SK-N-MC (cell line): ENCODE results near the gene SLC25A45.
"Not testable (repeated sequence)": the region's sequence is repeated elsewhere in the genome, so short reads cannot be mapped to it uniquely, and the experiment has no call there.

ENCODE experiments used
- DNase-seq: peaks from one replicate; pipeline ENCODE4 v3.0.0-alpha.2; 2011; ENCODE audit warnings: low read depth, low spot score
- H3K27ac ChIP-seq: fragments of 200-600 bp; sonication (generic); 2 replicates; pipeline ENCODE4 v1.5.1; 2016; ENCODE audit warnings: mixed run types
- H3K36me3 ChIP-seq: fragments of 200-600 bp; sonication (generic); 2 replicates; pipeline ENCODE4 v1.6.1; 2017; ENCODE audit warnings: antibody characterized with exemption, low read length, mixed read lengths; ENCODE audit not compliant: insufficient read depth
- H3K4me3 ChIP-seq: fragments of 200-600 bp; sonication (generic); 2 replicates; pipeline ENCODE4 v1.5.1; 2016
- H3K9ac ChIP-seq: fragments of 200-600 bp; sonication (generic); 2 replicates; pipeline ENCODE4 v1.8.0; 2017; ENCODE audit warnings: mixed run types, mixed read lengths; ENCODE audit not compliant: insufficient read length
- H3K9me3 ChIP-seq: fragments of 200-600 bp; sonication (generic); 2 replicates; pipeline ENCODE4 v1.6.1; 2017; ENCODE audit warnings: low read depth, mild to moderate bottlenecking, antibody characterized with exemption, low read length, moderate library complexity, mixed read lengths
- EZH2 ChIP-seq: fragments of 200-600 bp; sonication (generic); IDR thresholded peaks from one replicate; pipeline ENCODE4 v1.6.1; 2017; ENCODE audit warnings: antibody characterized with exemption
- FOXP2 ChIP-seq: optimal IDR thresholded peaks from 2 replicates; pipeline ENCODE3; 2011; ENCODE audit warnings: mild to moderate bottlenecking, moderate library complexity; ENCODE audit not compliant: insufficient read depth; ENCODE audit errors: extremely low read length, control extremely low read depth
- POLR2AphosphoS5 ChIP-seq: IDR thresholded peaks from 2 replicates; pipeline ENCODE4 v1.6.1; 2012; ENCODE audit warnings: mild to moderate bottlenecking, low read depth, low read length, borderline replicate concordance

The SLC25A45 gene

GRCh38 chr11:65334696-65335295, 47.6 kb downstream of the SLC25A45 start:
- TF ChIP-seq POLR2AphosphoS5: no peak
- no peak for TF ChIP-seq EZH2
- TF ChIP-seq FOXP2: no peak
- DNase-seq: no peak
- H3K27ac ChIP-seq: 0 out of 2 replicates have a peak overlapping the region, but pooled peaks have one; percentile 79
- peak overlapping the region; percentile 92 for H3K9ac ChIP-seq
- peak overlapping the region; percentile 88 for H3K4me3 ChIP-seq
- peaks cover 16% of the 10 kb centered on the region for H3K36me3 ChIP-seq
- H3K9me3 ChIP-seq: no peaks in the 10 kb centered on the region

- DNase-seq, H3K9me3 ChIP-seq, H3K36me3 ChIP-seq, H3K27ac ChIP-seq, H3K9ac ChIP-seq, H3K4me3 ChIP-seq: not testable (repeated sequence)
These were observed 49.9 kb downstream of the SLC25A45 start for GRCh38 chr11:65332591-65332990.

- no peak overlapping the region for H3K4me3 ChIP-seq
- H3K27ac ChIP-seq: no peak overlapping the region
- H3K9ac ChIP-seq: no peak overlapping the region
These were observed 51.9 kb downstream of the SLC25A45 start for GRCh38 chr11:65330544-65330943.

GRCh38 chr11:65329944-65330403, 52.5 kb downstream of the SLC25A45 start:
- TF ChIP-seq EZH2 (no peak), POLR2AphosphoS5 (no peak), FOXP2 (no peak)
- H3K36me3 ChIP-seq: no peaks in the 10 kb centered on the region
- H3K27ac ChIP-seq: peak overlapping the region; percentile 89
- peak overlapping the region; percentile 80 for H3K9ac ChIP-seq
- peak overlapping the region; percentile 60 for H3K4me3 ChIP-seq
- no peaks in the 10 kb centered on the region for H3K9me3 ChIP-seq
- DNase-seq: peak; percentile 95

More at GRCh38 chr11:65330544-65330943, 51.9 kb downstream of the SLC25A45 start:
- TF ChIP-seq POLR2AphosphoS5 (no peak), EZH2 (no peak), FOXP2 (no peak)
- no peaks in the 10 kb centered on the region for H3K36me3 ChIP-seq
- DNase-seq: no peak
- H3K9me3 ChIP-seq: no peaks in the 10 kb centered on the region

GRCh38 chr11:65329478-65329877, 53.0 kb downstream of the SLC25A45 start:
- TF ChIP-seq POLR2AphosphoS5 (no peak), FOXP2 (no peak), EZH2 (no peak)
- Histone ChIP-seq H3K27ac (peak overlapping the region; percentile 89), H3K4me3 (peak overlapping the region; percentile 60), H3K36me3 (no peaks in the 10 kb centered on the region), H3K9me3 (no peaks in the 10 kb centered on the region), H3K9ac (peak overlapping the region; percentile 80)
- peak; percentile 37 for DNase-seq

GRCh38 chr11:65327021-65327420, 55.4 kb downstream of the SLC25A45 start:
- no peak for DNase-seq
- H3K27ac ChIP-seq: no peak overlapping the region
- TF ChIP-seq EZH2 (no peak), POLR2AphosphoS5 (no peak), FOXP2 (no peak)
- H3K9me3 ChIP-seq: no peaks in the 10 kb centered on the region
- no peak overlapping the region for H3K9ac ChIP-seq
- H3K4me3 ChIP-seq: no peak overlapping the region
- no peaks in the 10 kb centered on the region for H3K36me3 ChIP-seq

GRCh38 chr11:65325435-65325834, 57.0 kb downstream of the SLC25A45 start:
- Histone ChIP-seq H3K9ac (no peak overlapping the region), H3K4me3 (no peak overlapping the region), H3K9me3 (no peaks in the 10 kb centered on the region), H3K36me3 (no peaks in the 10 kb centered on the region), H3K27ac (no peak overlapping the region)
- TF ChIP-seq POLR2AphosphoS5 (no peak), FOXP2 (no peak), EZH2 (no peak)
- no peak for DNase-seq
